Activated naive CD8-positive, alpha-beta T cell treated with anti-CD3 and anti-CD28 coated beads for 36 hours (primary cell): ENCODE data around the gene TRMT5. TPM values are rescaled to one million over a fixed set of nuclear protein-coding genes. Genes with fewer than 3 reads are reported as not detected.

Experiments used
- DNase-seq: peaks from one replicate; pipeline ENCODE4 v3.0.0; 2021
- H3K27ac Mint-ChIP-seq: one replicate; pipeline ENCODE4 v1.8.0; 2022; ENCODE audit warnings: mild to moderate bottlenecking, moderate library complexity, mixed read lengths
- H3K27me3 Mint-ChIP-seq: one replicate; pipeline ENCODE4 v1.8.0; 2022; ENCODE audit warnings: mild to moderate bottlenecking, mixed read lengths
- H3K36me3 Mint-ChIP-seq: one replicate; pipeline ENCODE4 v1.8.0; 2021; ENCODE audit warnings: mild to moderate bottlenecking, mixed read lengths
- H3K4me1 Mint-ChIP-seq: one replicate; pipeline ENCODE4 v1.8.0; 2021; ENCODE audit warnings: mixed read lengths
- H3K4me3 Mint-ChIP-seq: one replicate; pipeline ENCODE4 v1.8.0; 2022; ENCODE audit warnings: mild to moderate bottlenecking, moderate library complexity, mixed read lengths
- H3K9me3 Mint-ChIP-seq: one replicate; pipeline ENCODE4 v1.8.0; 2022; ENCODE audit warnings: mixed read lengths
- total RNA-seq, 2 experiments: library from RNA; stranded (reverse); gene quantifications; one replicate each; pipeline ENCODE4 v1.2.3, GENCODE V29; 2021

The TRMT5 gene
- total RNA-seq = 10 to 100 TPM; 20.8 to 24.8 TPM

DNA sequence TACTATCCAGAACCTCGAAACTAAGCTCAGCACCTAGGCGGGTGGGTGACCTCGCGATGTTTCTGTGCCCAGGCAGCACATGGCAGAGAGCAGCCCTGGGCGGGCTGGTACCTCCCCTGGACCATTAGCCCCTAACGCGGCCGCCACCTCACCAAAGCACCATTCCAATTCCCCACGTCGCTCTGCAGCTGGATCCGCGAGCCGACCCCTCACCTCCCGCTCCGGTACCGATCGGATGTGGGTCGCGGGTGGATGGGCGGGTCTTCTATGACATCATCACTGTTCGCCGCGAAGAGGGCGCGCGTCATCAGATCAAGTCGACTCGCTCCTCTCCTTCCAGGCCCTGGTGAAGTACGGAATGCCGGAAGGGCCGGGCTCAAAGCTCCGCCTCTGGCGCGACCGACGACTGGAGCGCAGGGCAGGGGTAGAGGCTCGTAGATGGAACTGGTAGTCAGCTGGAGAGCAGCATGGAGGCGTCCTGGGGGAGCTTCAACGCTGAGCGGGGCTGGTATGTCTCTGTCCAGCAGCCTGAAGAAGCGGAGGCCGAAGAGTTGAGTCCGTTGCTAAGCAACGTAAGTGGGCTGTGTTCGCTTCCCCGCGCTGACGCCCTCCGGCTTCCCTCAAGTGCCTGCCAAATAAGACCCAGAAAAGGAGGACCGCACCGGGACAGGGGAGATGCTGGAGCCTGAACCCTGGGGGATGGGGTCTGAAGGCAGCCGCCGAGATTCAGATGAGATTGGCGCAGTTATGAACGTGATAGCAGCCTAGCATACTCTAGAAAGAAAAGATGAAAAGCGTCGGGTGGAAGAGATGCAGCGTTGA, at the start of gene TRMT5, which contains the start of gene SLC38A6:
Gene TRMT5 (minus strand): TSS at position 269 of the 822 bp plus-strand sequence. CDS start 106 bp downstream, at position 163.
Gene SLC38A6 (plus strand): TSS at position 435 of the 822 bp plus-strand sequence. CDS start 33 bp downstream, at position 468.
- no peaks in the 10 kb centered on the region for H3K9me3 Mint-ChIP-seq

GRCh38 chr14:61026526-61026925, 45.6 kb upstream of the TRMT5 start:
- H3K27me3 Mint-ChIP-seq = no peaks in the 10 kb centered on the region
- H3K9me3 Mint-ChIP-seq = no peaks in the 10 kb centered on the region
- DNase-seq = no peak
- H3K4me1 Mint-ChIP-seq = no peaks in the 10 kb centered on the region
- H3K4me3 Mint-ChIP-seq = no peak overlapping the region
- H3K36me3 Mint-ChIP-seq = no peaks in the 10 kb centered on the region
- H3K27ac Mint-ChIP-seq = no peak overlapping the region

More for the DNA sequence above, at the start of gene TRMT5, which contains the start of gene SLC38A6:
- no peak within 1 kb of the TSS for H3K4me3 Mint-ChIP-seq
- H3K4me1 Mint-ChIP-seq = peaks cover 27% of the 10 kb centered on the region
- H3K27me3 Mint-ChIP-seq = no peaks in the 10 kb centered on the region
- H3K36me3 Mint-ChIP-seq = peaks cover 31% of the 10 kb centered on the region
- DNase-seq = peak; percentile 87
- H3K27ac Mint-ChIP-seq = no peak within 1 kb of the TSS

- no peak overlapping the region for H3K27ac Mint-ChIP-seq
- no peaks in the 10 kb centered on the region for H3K9me3 Mint-ChIP-seq
- no peaks in the 10 kb centered on the region for H3K27me3 Mint-ChIP-seq
Measured at GRCh38 chr14:61025251-61026223, 44.7 kb upstream of the TRMT5 start.

GRCh38 chr14:61019537-61019936, 38.7 kb upstream of the TRMT5 start:
- Mint-ChIP-seq H3K27ac (no peak overlapping the region), H3K36me3 (no peaks in the 10 kb centered on the region), H3K9me3 (no peaks in the 10 kb centered on the region), H3K4me1 (no peaks in the 10 kb centered on the region), H3K27me3 (no peaks in the 10 kb centered on the region), H3K4me3 (no peak overlapping the region)
- DNase-seq = no peak

More at GRCh38 chr14:61025251-61026223, 44.7 kb upstream of the TRMT5 start:
- H3K4me1 Mint-ChIP-seq = no peaks in the 10 kb centered on the region
- H3K36me3 Mint-ChIP-seq = no peaks in the 10 kb centered on the region
- H3K4me3 Mint-ChIP-seq = no peak overlapping the region
- DNase-seq = peak; percentile 13

- Mint-ChIP-seq H3K4me1 (no peaks in the 10 kb centered on the region), H3K9me3 (peaks cover 3% of the 10 kb centered on the region), H3K27ac (no peak overlapping the region), H3K4me3 (no peak overlapping the region), H3K36me3 (peaks cover 9% of the 10 kb centered on the region), H3K27me3 (no peaks in the 10 kb centered on the region)
- no peak for DNase-seq
Measured at GRCh38 chr14:61003571-61003970, 22.7 kb upstream of the TRMT5 start.

DNA sequence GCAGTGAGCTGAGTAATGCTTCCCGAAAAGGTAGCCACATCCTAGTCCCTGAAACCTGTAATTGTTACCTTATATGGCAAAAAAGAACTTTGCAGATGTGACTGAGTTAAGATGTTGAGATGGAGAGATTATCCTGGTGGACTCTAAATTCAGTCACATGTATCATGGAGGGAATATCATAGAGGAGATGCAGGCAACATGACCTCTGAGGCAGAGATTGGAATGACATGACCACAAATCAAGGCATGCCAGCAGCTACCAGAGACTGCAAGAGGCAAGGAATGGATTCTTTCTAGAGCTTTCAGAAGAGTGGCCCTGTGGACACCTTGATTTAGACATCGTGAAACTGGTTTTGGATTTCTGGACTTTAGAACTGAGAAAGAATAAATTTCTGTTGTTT, 18.7 kb upstream of the TRMT5 start:
- H3K4me3 Mint-ChIP-seq = no peak overlapping the region
- no peak overlapping the region for H3K27ac Mint-ChIP-seq
- no peaks in the 10 kb centered on the region for H3K4me1 Mint-ChIP-seq
- H3K36me3 Mint-ChIP-seq = peaks cover 14% of the 10 kb centered on the region
- DNase-seq = no peak
- no peaks in the 10 kb centered on the region for H3K27me3 Mint-ChIP-seq
- peaks cover 3% of the 10 kb centered on the region for H3K9me3 Mint-ChIP-seq

DNA sequence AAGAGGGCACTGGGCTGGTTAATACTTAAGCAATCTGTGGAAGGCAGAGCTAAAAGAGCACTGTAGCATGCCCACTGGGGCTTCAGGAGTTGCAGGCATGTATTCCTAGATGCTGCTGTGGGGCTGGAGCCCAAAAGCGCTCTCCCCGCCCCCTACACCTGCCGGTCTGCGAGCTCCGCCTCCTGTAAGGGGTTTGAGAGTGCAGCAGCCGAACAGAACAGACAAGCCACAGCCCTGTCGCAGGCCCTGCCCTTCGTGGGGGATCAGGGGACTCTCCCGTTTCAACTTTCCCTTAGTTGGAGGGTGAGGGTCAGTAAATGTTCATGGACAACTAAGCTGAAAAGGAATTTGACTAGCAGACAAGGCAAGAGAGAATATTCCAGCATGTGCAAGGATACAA, 17.7 kb upstream of the TRMT5 start:
- Mint-ChIP-seq H3K36me3 (peaks cover 10% of the 10 kb centered on the region), H3K4me3 (no peak overlapping the region), H3K27me3 (no peaks in the 10 kb centered on the region), H3K9me3 (no peaks in the 10 kb centered on the region), H3K4me1 (no peaks in the 10 kb centered on the region), H3K27ac (no peak overlapping the region)
- no peak for DNase-seq

DNA sequence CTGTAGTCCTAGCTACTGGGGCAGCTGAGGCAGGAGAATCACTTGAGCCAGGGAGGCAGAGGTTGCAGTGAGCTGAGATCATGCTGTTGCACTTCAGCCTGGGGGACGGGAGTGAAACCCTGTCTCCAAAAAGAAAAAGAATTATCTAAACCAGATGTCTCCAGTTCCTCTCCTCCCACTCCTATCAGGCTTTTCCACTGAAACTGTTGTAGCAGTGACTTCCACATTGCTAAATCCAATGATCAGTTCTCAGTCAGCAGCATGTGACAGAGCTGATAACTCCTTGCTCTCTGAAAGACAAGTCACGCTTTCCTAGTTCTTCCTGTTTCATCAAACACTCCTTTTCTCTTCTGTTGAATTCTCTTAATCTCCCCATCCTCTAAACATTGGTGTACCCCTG, 8.7 kb upstream of the TRMT5 start:
- Mint-ChIP-seq H3K36me3 (peaks cover 7% of the 10 kb centered on the region), H3K27me3 (no peaks in the 10 kb centered on the region), H3K4me3 (no peak overlapping the region), H3K4me1 (peaks cover 2% of the 10 kb centered on the region), H3K9me3 (no peaks in the 10 kb centered on the region), H3K27ac (no peak overlapping the region)
- no peak for DNase-seq

- no peaks in the 10 kb centered on the region for H3K27me3 Mint-ChIP-seq
- H3K27ac Mint-ChIP-seq = no peak overlapping the region
- H3K36me3 Mint-ChIP-seq = peaks cover 4% of the 10 kb centered on the region
- no peak overlapping the region for H3K4me3 Mint-ChIP-seq
- H3K4me1 Mint-ChIP-seq = peaks cover 5% of the 10 kb centered on the region
- DNase-seq = no peak
- H3K9me3 Mint-ChIP-seq = no peaks in the 10 kb centered on the region
Measured at GRCh38 chr14:60986500-60986899, 5.6 kb upstream of the TRMT5 start.

- no peak overlapping the region for H3K4me3 Mint-ChIP-seq
- no peak overlapping the region for H3K27ac Mint-ChIP-seq
- peaks cover 8% of the 10 kb centered on the region for H3K36me3 Mint-ChIP-seq
- peaks cover 14% of the 10 kb centered on the region for H3K4me1 Mint-ChIP-seq
- H3K9me3 Mint-ChIP-seq = no peaks in the 10 kb centered on the region
- H3K27me3 Mint-ChIP-seq = no peaks in the 10 kb centered on the region
- no peak for DNase-seq
Measured at GRCh38 chr14:60984196-60984595, 3.3 kb upstream of the TRMT5 start.

GRCh38 chr14:60981633-60982455, 965 bp upstream of the TRMT5 start:
- peaks cover 23% of the 10 kb centered on the region for H3K36me3 Mint-ChIP-seq
- no peak for DNase-seq
- H3K4me1 Mint-ChIP-seq = peaks cover 24% of the 10 kb centered on the region
- no peak overlapping the region for H3K27ac Mint-ChIP-seq
- H3K27me3 Mint-ChIP-seq = no peaks in the 10 kb centered on the region
- no peak overlapping the region for H3K4me3 Mint-ChIP-seq
- H3K9me3 Mint-ChIP-seq = no peaks in the 10 kb centered on the region

DNA sequence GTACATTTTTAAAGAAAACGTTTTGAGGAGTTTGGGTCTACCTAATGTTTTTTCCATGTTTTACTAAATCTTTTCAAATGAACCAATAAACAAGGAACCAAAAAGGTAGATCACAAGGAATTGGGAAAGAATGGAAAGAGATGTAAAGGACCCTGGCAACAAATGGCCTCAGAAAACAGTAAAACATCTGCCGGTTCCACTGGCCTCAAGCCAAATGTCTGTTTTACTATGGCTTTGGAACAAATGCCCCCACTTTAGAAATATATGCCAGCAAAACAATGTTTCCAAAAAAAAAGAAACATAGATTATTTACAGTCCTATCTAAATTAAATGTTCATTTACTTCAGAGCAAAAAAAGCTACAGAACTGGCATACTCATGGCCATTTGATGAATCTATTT, 3.0 kb downstream of the TRMT5 start:
- Mint-ChIP-seq H3K27me3 (no peaks in the 10 kb centered on the region), H3K36me3 (peaks cover 41% of the 10 kb centered on the region), H3K9me3 (no peaks in the 10 kb centered on the region), H3K4me3 (peak overlapping the region; percentile 36), H3K27ac (no peak overlapping the region), H3K4me1 (peaks cover 27% of the 10 kb centered on the region)
- DNase-seq = no peak

GRCh38 chr14:60975551-60975950, 5.3 kb downstream of the TRMT5 start:
- H3K4me3 Mint-ChIP-seq = no peak overlapping the region
- no peaks in the 10 kb centered on the region for H3K27me3 Mint-ChIP-seq
- peaks cover 26% of the 10 kb centered on the region for H3K4me1 Mint-ChIP-seq
- H3K9me3 Mint-ChIP-seq = no peaks in the 10 kb centered on the region
- peaks cover 55% of the 10 kb centered on the region for H3K36me3 Mint-ChIP-seq
- DNase-seq = no peak
- no peak overlapping the region for H3K27ac Mint-ChIP-seq

DNA sequence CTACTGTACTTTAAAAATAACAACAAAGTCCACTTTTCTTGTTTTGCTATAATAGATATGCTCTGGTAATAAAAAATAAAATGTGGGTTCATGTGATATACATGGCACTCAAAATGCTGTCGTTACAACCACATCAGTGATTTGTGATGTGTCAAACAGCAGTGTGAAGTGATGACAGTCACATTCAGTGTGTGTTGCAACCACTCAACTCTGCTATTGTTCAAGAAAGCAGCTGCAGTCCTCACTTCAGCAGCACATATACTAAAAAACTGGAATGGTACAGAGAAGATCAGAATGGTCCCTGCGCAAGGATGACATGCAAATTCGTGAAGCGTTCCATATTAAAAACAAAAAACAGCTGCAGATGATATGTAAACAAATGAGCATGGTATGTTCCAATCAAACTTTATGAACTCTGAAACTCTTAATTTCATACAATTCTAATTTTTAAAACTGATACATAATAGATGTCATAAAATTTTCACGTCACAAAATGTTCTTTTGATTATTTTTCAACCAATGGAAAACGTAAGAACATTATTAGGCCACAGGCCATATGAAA, 6.7 kb downstream of the TRMT5 start:
- Mint-ChIP-seq H3K36me3 (peaks cover 50% of the 10 kb centered on the region), H3K9me3 (no peaks in the 10 kb centered on the region), H3K4me1 (peaks cover 17% of the 10 kb centered on the region), H3K4me3 (no peak overlapping the region), H3K27ac (no peak overlapping the region), H3K27me3 (no peaks in the 10 kb centered on the region)
- DNase-seq = no peak
